Adrenal gland (tissue), 5 donors: Measurements from ENCODE around the gene TBL3.

Experiments used
- CTCF ChIP-seq, 6 experiments: fragments of 450-650 bp in 4 of 6; fragments of 200-600 bp in 2 of 6; sonication (generic) in 1 of 6; IDR thresholded peaks; 1 replicate in 5 of 6; 2 replicates in 1 of 6; pipeline versions ENCODE4 v1.5.1 to v1.8.0; 2016 to 2021; ENCODE audit warnings: antibody characterized with exemption in 6 of 6, mild to moderate bottlenecking in 2 of 6, moderate library complexity in 1 of 6
- POLR2A ChIP-seq, 2 donors: fragments of 450-650 bp; IDR thresholded peaks; one replicate each; pipeline ENCODE4 v1.6.1; 2017; ENCODE audit warnings: antibody characterized with exemption in 2 of 2, mild to moderate bottlenecking in 2 of 2, moderate library complexity in 1 of 2
- donor health status: DM: no; HTN: no; CAD: no.

- TF ChIP-seq CTCF (IDR thresholded peaks at IDR 0.05) (no peak), POLR2A (IDR thresholded peaks at IDR 0.05) (no peak)
Measured at GRCh38 chr16:1989209-1990100, 17.6 kb downstream of the TBL3 start, which contains the start of gene SYNGR3.
